ENCODE measurements around the gene SYTL5.

- TF ChIP-seq GATA2 (IDR thresholded peaks at IDR 0.05; ENCODE audit: low read depth, low read length) (no peak), GATA3 (IDR thresholded peaks at IDR 0.05; ENCODE audit: low read depth, low read length) (no peak)
These were observed 158.7 kb downstream of the SYTL5 start for GRCh38 chrX:38165023-38165422.

All from SH-SY5Y (cell line).